Stimulated activated CD8-positive, alpha-beta memory T cell treated with anti-CD3 and anti-CD28 coated beads, Interleukin-12 subunit alpha, Interleukin-12 subunit beta, amount 100 ng/mL, for 4 hours (primary cell): ENCODE measurements around the gene SLC9A3.

Experiments
- DNase-seq: peaks from one replicate; pipeline ENCODE4 v3.0.0-alpha.2; 2020; ENCODE audit warnings: low read depth

SLC9A3 gene

DNA sequence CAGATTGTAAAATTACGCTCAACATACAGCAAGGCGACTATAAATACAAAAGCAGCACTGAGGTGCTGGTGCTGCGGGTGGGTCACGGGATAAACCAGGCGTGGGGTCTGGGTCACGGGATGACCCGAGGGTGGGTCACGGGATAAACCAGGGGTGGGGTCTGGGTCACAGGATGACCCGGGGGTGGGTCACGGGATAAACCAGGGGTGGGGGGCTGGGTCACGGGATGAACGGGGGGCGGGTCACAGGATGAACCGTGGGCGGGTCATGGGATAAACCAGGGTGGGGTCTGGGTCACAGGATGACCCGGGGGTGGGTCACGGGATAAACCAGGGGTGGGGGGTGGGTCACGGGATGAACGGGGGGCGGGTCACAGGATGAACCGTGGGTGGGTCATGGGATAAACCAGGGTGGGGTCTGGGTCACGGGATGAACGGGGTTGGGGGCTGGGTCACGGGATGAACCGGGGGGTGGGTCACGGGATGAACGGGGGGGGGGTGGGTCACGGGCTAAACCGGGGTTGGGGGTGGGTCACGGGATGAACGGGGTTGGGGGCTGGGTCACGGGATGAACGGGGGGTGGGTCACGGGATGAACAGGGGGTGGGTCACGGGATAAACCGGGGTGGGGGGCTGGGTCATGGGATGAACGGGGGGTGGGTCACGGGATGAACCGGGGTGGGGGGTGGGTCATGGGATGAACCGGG lies 30.2 kb upstream of the SLC9A3 start:
- no peak for DNase-seq

DNA sequence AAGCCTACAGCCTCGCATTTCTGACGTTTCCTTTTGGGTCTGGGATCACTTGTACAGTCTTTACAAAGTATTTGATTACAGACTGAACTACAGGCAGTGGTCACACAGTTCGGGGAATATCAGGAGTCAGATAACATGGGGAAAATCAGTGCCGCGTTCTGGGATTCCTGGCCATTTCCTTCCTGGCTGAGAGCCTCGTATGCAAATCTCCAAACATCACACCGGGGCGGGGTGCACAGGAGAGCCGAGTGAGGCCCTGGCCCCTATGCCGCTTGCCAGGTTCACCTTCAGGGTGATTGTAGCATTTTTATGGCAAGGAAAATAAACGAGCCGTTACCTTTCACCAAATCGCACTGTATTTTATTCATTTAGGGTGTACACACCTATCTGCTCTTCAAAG lies 29.6 kb upstream of the SLC9A3 start:
- DNase-seq: no peak

DNA sequence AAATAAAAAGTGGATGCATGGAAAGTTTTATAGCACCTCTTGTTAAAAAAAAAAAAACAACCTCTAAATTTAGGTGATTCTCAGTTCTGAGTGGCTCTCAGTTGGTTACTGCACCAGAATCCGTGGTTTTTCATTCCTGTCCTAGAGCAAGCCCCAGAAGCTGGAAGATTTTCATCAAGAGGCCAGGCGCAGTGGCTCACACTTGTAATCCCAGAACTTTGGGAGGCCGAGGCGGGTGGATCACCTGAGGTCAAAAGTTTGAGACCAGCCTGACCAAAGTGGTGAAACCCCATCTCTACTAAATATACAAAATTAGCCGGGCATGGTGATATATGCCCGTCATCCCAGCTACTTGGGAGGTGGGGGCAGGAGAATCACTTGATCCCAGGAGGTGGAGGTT lies 27.2 kb upstream of the SLC9A3 start:
- DNase-seq: no peak

DNA sequence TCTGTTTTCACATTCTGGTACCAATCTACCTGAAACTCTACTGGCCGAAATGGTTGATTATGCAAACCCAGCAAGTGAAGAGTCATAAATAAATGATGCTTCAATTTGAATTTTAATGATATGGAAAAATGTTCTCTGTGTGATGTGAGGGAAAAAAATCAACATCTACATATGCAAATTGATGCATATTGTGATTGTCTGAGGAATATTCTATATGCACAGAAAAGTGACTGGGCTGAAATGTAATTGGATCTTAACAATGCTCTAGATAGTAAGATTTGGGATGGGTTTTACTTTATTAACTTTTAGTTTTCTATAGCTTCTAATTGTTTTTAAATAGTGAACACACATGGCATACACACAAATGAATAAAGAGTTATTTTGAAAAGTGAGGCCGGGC lies 25.0 kb upstream of the SLC9A3 start:
- DNase-seq: no peak

DNA sequence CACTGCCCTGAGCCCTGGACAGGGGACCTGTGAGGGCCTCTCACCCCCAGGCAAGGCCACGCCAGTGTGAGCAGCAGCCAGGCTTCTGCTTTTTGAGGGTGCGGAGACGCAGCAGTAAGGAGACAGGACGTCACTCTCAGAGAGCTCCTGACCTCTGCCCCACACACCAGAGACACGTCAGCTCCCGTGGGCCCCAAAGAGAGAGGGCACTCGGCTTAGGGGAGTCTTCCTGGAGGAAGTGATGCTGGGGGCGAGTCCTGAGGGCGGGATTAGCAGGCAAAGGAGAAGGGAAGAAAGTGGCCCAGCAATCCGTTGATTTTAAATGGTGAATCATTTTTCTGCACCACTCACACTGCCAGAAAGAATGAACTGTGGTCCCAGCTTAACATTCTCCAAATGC lies 24.0 kb upstream of the SLC9A3 start:
- no peak for DNase-seq

DNA sequence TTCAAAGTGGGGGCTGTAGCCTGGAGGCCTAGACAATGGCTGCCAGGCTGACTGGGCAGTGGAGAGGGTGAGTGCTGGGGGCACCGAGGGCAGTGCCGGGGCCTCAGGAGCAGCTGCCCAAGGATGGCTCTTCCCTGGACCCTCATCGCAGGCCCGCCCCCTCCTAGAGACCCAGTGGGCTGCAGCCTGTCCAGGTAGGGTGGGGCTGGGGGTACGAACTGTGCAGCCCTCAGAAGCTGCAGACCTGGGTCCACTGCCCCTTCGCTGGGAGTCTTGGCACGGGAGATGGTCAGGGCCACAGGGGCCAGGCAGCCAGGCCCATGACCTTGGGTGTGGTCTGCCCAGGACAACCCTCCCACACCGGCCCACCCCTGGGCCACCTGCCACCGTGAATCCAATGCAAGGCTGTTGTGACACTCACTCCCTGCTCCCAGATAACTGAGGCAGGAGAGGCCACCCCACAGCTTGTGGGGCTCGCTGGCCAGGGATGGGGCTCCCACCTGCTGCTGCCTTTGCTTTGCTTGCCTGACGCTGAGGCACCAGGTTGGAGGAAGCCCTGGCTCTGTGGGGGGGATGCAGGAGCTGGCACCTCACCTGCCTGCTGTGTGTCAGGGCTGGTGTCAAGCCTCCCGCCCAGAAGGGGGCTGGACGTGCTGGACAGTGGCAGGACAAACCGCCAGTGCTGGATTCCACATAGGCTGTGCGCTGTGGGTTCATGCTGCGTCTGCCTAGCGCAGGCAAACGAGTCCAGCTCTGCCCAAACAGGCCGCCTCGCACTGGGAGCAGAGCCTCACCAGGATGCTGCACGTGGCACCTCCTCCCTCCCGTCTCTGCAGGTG lies 23.1 kb upstream of the SLC9A3 start:
- no peak for DNase-seq

DNA sequence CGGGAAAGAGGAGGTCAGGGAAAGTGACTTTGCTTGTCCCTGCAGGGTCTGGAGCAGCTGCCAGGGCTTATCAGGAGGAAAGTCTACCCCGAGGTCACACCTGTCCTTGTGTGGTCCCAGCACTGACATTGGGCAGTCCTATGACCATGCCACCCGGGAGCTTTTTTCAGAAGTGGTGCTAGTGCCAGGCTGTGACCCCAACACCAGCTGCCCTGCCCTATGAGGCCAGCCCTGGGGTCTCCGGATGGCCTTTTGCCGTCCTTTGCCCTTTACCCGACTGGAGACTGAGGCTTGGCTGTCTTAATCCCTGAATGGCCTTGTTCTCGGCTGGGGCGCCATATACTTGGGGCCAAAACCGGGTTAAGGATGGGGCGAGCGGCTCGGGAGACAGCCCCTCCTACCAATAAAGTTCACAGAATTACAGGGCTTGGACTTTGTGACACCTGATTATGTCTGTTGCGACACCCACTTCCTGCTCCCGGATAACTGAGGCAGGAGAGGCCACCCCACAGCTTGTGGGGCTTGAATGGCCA lies 22.2 kb upstream of the SLC9A3 start:
- no peak for DNase-seq

DNA sequence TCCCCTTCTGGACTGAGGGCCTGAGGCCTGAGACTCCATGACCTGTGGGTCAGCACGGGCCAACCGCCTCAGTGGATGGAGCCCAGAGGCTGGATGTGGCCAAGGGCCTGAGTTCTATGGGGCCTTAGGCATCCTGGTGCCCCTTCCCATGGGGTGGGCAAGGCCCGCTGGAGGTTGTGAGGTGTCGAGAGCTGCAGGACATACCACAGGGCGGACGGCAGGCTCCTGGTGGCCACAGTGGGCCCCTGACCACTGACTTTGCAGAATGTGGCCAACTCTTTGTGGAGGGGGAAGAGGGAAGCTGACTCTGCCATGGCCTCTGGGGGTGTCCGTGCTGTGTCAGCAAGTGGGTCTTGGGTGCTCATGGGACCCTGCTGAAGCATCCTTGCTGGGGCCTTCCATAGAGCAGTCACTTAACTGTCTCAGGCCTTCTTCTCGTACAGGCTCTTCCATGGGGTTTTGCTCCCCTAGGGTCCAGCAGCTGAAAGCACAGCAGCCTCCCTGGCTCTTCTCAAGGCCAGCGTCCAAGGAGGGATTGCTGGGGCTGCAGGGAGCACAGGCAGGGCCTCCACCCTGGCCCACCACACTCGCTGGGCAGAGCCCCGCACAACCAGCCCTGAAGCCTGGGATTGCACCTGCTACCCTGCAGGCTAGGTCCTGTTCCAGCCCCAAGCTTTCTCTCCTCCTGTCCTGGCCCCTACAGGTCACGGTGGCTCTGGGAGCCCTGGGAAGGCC lies 21.6 kb upstream of the SLC9A3 start:
- DNase-seq: no peak

DNA sequence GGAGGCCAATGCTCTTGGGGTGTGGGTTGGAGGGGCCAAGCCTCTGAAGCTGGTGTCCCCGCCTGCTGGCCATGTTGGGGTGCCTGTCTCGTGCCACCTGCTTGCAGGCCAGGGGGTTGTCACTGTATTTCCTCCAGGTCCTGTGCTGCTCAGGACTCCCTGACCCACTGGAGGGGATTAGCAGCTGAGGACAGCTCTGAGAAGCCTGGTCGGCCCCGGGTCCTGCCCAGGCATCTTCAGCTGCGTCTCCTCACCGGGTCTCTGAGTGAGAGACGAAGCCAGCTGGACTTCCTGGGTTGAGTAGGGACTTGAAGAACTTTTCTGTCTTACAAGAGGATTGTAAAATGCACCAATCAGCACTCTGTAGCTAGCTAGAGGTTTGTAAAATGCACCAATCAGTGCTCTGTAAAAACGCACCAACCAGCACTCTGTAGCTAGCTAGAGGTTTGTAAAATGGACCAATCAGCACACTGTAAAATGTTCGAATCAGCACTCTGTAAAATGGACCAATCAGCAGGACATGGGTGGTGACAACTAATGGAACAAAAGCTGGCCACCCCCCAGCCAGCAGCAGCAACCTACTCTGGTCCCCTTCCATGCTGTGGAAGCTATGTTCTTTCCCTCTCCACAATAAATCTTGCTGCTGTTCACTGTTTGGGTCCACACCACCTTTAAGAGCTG lies 20.6 kb upstream of the SLC9A3 start:
- no peak for DNase-seq

DNA sequence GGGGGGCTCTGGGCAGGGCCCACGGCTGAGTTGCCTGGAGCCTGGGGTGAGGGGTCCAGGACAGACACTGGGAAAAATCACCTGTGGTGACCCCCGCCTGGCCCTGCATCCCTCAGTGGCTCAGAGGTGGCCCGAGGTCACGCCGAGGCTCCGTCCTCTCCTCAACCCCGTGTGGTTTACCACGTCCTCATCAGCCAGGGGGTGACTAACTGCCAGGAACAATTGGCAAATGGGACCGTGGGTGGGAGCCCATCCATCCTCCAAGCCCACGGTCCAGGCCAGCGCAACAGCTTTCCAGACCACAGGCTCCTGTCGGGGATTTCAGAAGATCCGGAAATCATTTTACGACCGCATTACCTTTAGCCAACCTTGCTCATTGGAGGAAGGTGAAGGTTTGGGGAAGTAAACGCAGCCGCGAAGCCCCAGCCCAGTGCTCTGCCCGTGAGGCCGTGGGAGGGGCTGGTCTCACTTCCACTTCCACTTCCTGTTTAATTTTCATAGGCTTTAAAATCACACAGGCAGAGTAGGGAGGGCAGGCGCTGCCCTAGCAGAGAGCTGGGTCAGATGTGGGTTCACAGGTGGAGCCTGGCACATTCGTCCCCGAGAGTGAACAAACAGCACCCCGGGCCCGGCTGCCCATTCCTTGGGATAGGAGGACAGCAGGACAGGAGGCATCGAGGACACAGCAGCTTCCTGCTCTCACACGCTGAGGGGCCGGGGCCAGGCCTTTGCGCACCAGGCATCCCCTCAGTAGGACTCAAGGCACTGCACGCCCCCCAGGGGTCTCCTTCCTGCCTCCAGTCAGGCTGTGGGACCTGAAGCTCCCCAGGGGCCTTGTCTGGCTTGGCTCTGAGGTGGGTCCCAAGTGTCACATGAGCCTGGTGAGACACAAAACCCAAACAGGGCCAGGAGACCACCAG lies 19.8 kb upstream of the SLC9A3 start:
- peak; percentile 24 for DNase-seq

DNA sequence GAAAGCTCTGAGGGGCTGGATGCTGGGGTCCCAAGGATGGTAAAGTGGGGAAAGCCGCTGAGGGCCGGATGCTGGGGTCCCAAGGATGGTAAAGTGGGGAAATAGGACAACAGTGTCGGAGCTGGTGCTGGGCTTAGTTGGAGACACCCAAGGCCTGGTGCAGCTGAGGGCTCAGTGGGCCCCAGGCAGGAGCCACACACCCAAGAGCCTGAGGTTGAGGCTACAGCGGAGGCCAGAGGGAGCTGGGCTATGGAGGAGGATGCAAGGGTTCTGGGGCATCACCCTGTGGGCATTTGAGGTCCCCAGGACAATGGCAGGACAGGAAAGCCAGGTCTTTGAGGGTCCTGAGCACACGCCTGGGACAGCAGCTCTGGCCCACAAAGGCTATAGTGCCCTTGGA lies 19.1 kb upstream of the SLC9A3 start:
- no peak for DNase-seq

DNA sequence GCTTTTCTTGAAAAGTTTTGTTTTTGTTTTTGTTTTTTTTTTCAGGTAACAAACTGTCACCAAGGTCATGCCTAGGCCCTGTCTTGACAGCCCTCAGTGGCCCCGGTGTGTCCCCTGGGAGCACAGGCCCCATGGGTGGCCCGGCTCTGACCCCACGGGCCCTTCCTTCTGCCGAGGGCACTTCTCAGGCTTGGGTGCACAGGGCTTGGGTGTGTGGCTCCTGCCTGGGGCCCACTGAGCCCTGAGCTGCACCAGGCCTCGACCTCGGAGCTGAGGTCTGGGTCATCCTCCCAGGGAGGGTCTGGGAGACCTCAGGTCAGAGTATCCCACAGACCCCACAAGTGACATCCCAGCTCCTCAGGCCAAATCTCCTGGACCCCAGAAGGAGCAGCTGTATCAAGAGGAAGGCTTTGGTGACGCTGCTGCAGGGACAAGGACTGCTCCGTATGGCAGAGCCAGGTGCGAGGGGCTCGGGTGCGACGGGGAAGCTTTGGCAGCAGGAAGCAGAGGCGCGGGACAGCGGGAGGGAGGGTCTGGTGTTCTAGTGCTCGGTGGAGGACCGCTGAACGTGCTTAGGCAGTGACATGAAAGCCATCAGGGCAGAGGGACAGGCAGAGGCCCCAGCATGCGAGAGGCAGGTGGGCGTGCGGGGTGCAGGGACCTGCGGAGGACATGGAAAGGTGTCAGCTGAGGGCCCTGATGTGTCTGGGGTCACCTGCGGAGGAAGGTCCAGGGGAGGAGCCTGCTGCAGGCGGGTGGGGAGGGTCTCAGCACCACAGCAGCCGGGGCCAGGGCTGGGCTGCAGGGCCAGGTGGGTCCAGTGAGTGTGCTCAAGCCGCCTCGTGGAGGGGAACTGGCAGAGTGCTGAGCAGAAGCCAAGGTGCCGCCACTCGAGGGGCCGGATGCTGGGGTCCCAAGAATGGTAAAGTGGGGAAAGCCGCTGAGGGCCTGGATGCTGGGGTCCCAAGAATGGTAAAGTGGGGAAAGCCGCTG lies 18.4 kb upstream of the SLC9A3 start:
- no peak for DNase-seq

DNA sequence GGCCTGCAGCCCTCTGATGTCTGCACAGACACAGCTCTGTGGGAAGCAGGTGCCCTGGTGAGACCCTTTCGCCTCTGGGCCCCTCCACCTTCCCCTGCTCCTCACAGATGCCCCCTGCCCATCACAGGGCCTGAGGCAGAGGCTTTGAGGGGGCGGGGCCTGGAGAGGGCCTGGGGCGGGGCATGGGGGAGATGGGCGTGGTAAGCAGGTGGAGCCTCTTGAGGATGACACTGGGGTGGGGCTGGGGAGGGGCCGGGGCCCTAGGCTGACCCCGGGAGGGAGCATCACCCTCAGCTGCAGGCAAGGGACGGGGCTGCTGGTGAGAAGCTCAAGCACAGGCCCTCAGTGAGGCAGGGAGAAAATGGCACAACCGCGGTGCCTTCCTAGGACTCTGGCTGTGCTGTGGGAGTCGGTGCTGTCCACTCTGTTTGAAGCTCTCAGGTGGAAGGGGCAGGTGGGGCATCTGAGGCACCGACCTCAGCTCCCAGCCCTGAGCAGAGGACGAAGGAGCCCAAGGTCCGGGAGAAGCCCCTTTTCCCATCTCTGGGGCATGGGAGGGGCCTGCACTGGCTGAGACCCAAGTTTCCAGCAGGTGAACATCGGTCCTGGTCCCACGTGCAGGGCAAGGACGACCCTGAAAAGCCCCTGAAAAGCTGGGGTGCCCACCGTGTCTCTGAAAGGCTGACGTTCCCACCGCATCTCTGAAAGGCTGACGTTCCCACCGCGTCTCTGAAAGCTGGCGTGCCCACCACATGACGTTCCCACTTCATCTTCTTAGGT lies 17.5 kb upstream of the SLC9A3 start:
- no peak for DNase-seq

DNA sequence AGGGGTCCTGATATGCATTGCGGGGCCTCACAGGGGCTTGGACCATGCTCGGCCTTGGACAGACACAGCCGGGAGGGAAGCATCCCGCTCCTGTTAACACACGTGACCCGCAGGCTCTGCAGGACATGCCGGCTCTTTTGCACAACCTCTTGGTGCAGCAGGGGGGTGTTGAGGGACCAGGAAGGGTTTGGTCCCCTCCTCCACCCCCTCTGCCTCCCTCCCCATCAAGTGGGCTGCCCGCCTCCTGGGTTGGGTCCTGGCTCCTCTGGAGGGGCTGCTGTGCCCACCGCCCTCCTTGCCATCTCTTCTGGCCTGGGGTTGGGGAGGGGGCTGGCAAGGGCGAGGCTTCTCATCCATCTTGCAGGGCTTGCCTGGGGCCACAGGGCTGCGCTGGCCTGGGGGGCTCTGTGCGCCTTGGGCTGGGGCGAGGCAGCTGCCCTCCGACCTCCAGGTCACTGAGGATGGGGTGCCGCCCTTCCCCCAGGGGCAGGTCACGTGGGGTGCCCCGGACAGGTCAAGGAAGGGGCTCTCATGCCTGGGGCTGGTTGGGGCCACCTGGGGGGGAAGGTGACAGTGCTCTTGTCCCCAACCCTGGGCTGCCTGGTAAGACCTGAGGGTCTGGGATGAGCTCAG lies 16.8 kb upstream of the SLC9A3 start:
- DNase-seq: no peak

DNA sequence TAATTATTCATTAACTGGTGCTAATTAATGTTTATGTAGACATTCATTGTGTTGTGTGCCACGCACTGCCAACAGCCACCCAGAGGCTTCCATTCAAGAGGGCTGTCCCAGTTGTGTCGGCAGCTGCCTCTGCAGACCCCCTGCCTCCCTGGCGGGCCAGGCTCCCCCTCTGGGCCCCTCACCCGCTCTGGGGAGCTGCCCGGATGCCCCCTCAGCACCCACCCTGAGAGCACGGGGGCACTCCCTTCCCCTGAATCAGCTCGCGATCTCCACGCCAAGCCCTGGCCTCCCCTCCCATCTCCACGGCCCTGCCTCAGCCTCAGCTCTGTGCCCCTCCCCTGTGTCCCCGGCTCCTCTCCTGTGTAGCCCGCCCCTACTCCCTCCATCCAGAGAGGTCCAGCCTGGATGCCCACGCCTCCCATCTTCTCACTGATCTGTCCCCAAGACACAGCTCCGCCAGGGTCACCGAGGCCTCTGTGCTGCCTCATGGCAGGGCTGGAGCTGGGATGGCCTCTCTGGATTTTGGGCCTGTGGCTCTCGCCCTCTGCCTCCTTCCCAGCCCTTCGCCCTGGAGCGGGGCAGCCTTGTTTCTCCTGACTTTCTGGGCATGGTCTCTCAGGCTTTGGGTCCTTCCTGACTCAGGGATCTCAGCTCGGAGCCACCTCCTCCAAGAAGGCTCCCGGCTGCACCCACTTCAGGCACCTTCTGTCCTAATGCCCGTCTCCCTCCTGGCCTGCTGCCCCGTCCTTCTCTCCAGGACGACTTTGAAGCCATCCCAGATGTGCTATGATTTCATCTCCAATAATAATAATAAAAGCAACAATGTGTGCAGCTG lies 16.0 kb upstream of the SLC9A3 start:
- no peak for DNase-seq

DNA sequence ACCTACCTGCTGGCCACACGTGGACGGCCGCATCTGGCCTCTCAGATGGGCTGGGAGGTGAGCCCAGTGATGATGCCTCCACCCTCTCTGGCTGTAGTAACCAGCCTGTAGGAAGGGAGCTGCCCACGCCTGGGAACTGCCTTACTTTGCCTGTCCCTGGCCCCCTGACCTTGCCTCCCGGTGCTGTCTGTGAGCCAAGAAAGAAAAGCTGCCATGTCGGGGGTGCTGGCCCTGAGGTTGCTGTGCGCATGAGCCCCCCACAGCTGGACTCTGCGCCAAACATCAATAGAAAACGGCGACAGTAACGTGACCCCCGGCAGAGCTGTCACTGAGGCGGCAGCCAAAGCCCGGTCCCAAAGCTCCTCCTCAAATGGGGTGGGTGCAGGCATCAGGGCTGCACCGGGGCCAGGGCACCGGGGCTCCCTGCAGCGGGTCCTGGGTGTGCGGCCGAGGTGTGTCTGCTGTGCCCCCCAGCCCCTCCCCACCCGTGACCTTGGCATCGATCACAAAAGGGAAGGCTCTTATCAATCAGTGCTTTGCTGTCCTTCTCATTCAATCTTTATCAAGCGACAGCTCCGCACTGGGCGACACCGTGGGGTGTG lies 15.3 kb upstream of the SLC9A3 start:
- DNase-seq: no peak

DNA sequence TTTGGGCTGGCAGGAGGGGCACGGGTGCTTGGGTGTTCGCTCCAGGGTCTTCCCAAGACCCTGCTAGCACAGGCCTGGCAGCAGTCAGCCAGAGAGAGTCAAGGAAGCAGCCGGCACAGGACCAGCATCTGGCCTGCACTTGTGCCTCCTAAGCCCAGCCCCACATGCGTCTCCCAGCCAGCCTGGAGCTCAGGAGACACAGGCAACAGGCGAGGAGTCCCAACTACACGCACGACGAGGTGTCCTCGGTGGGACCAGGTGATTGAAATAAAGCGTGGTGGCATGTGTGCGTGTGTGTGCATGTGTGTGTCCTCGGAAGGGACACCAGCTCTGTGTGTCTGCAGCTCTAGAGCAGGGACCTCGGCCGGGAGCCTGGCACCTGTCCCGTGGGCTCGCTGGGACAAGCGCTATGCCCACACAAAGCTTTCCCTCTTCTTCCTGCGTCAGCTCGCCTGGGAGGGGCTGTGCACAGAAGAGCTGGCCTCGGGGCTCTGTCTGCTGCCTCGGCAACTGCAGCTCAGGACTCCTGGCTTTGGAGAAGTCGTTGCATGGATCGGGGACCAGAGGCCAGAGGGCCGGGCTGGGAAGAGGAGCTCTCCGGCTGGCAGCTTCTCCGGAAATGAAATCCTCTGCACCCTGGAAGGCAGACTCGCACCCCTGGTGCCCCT lies 14.7 kb upstream of the SLC9A3 start:
- DNase-seq: no peak
